Left ventricle myocardium inferior (tissue), 1 donor: ENCODE measurements around the gene WIPF2. TPM values are rescaled to one million over a fixed set of nuclear protein-coding genes. Genes with fewer than 3 reads are reported as not detected.
"Not testable (repeated sequence)": the region's sequence is repeated elsewhere in the genome, so short reads cannot be mapped to it uniquely, and the experiment has no call there.

Experiments
- DNase-seq: peaks from one replicate; pipeline ENCODE4 v3.0.0-alpha.2; 2020
- H3K27ac ChIP-seq: fragments of 200-600 bp; replicated peaks from 2 replicates; pipeline ENCODE4 v1.8.0; 2021
- H3K27me3 ChIP-seq: fragments of 200-600 bp; 2 replicates; pipeline ENCODE4 v1.8.0; 2021; ENCODE audit warnings: low read depth
- H3K36me3 ChIP-seq: fragments of 200-600 bp; 2 replicates; pipeline ENCODE4 v1.8.0; 2021
- H3K4me1 ChIP-seq: fragments of 200-600 bp; 2 replicates; pipeline ENCODE4 v1.8.0; 2021
- H3K4me3 ChIP-seq: fragments of 200-600 bp; 2 replicates; pipeline ENCODE4 v1.8.0; 2021; ENCODE audit warnings: mild to moderate bottlenecking, moderate library complexity
- H3K9me3 ChIP-seq: fragments of 200-600 bp; replicated peaks from 2 replicates; pipeline ENCODE4 v1.8.0; 2021
- intact Hi-C: fragments of 100-400 bp; cut with micrococcal nuclease; formaldehyde crosslinking; loops from one replicate; pipeline ENCODE4 v1.11.0; 2022
- total RNA-seq: library from RNA; stranded (reverse); fragmentation: NEBNext Ultra II Directional; extraction: Animal tissue kit (Norgen Biotek cat#: 25700); gene quantifications from one replicate; pipeline ENCODE4 v1.2.1, GENCODE V29; 2021
- TF ChIP-seq, protein P1 (sequence below): fragments of 200-600 bp; IDR thresholded peaks from 2 replicates; pipeline ENCODE4 v1.8.0; 2021; ENCODE audit warnings: antibody characterized with exemption, mild to moderate bottlenecking, borderline replicate concordance
- donor health status: DM: no; HTN: yes; CAD: no; lungs with severe emphysema.

Gene WIPF2
- total RNA-seq, 1 donor from 2014 or later: 12.5 TPM

DNA sequence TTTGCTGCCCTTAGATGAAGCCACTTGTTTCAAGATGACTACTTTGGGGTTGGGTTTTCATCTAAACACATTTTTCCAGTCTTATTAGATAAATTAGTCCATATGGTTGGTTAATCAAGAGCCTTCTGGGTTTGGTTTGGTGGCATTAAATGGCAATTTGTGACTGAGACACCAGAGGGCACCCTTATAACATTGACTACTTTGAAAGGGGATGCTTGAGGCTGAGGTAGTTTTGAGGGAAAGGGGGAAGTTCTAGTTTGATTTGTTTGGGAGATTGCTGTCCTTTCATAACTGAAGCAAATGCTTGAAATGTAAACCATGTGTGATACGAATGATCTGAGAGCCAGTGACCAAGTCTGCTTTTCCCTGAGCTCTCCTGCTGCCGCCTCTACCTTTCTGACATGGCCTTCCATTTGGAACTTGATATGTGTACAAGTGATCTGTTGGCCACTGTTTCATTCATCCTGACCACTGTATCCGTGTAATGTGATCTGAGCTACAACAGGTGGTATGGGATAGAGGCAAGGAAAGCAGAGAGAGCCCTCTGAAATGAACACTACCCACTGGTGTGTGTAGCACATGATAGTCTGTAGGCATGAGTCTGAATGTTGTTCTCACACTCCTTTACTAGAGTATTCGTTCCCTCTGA is 84.0 kb downstream of the WIPF2 start:
- Histone ChIP-seq H3K4me3 (no peak overlapping the region), H3K27me3 (no peaks in the 10 kb centered on the region), H3K9me3 (no peaks in the 10 kb centered on the region), H3K27ac (peak overlapping the region; percentile 25), H3K36me3 (no peaks in the 10 kb centered on the region), H3K4me1 (peaks cover 66% of the 10 kb centered on the region)
- TF ChIP-seq, protein P1, sequence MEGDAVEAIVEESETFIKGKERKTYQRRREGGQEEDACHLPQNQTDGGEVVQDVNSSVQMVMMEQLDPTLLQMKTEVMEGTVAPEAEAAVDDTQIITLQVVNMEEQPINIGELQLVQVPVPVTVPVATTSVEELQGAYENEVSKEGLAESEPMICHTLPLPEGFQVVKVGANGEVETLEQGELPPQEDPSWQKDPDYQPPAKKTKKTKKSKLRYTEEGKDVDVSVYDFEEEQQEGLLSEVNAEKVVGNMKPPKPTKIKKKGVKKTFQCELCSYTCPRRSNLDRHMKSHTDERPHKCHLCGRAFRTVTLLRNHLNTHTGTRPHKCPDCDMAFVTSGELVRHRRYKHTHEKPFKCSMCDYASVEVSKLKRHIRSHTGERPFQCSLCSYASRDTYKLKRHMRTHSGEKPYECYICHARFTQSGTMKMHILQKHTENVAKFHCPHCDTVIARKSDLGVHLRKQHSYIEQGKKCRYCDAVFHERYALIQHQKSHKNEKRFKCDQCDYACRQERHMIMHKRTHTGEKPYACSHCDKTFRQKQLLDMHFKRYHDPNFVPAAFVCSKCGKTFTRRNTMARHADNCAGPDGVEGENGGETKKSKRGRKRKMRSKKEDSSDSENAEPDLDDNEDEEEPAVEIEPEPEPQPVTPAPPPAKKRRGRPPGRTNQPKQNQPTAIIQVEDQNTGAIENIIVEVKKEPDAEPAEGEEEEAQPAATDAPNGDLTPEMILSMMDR: peak; percentile 82
- intact Hi-C loops: loop anchor here (5.0 kb wide), 1 partner anchor 49 kb away; no protein-coding TSS in a partner anchor
- no peak for DNase-seq

DNA sequence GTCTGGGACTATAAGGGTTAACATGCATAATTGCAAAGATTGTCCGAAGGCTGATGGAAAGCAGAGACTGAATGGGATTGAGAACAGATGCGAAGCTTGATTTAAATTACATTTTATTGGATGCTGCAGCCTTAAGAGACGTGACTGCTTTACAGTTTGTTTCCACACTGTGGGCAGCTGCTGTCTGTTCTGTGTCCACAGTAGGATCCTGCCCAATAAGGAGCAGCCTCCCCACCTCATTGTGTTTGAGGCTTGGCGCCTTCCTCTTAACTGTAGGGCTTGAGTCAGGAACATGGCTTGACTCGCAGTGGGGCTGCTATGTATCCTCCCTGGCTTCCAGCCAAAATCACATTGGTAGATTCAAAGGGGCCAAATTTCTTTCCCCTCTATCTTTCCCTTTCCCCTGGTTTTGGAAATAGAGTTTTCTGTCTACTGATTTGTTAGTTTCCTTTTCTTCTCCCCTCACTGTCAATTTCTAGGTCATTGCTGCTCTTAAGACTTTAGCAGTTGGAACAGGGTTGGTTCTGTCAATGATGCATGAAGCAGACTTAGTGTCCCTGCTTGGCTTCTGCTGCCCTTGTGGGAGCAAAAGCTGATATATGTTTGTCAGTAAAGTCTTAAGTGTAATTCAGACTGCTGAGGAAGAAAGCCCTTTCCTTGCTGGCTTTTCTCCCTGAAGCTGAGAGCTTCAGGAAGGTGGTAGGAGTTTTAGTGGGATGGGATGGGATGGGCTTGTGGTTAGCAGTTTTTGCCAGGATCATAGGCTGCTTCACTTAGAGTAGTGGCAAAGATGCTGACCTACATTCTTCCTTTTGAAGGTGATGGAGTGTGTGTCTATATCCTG is 84.8 kb downstream of the WIPF2 start:
- H3K9me3 ChIP-seq: no peaks in the 10 kb centered on the region
- H3K4me1 ChIP-seq: peaks cover 66% of the 10 kb centered on the region
- TF ChIP-seq, protein P1: no peak
- H3K36me3 ChIP-seq: no peaks in the 10 kb centered on the region
- H3K27me3 ChIP-seq: no peaks in the 10 kb centered on the region
- intact Hi-C loops: loop anchor here (5.0 kb wide), 1 partner anchor 48 kb away; no protein-coding TSS in a partner anchor
- peak overlapping the region; percentile 25 for H3K27ac ChIP-seq
- no peak overlapping the region for H3K4me3 ChIP-seq
- no peak for DNase-seq

DNA sequence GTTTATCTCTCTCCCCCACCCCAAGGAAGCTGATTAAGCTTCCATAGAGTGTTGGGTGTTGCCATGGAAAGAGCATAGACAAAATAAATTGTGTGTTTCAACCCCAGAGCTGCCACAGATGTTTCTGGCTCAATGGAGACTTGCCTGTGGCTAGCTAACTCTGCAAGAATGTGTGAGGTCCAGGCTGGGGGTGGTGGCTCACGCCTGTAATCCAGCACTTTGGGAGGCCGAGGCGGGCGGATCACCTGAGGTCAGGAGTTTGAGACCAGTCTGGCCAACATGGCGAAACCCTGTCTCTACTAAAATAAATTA is 85.4 kb downstream of the WIPF2 start:
- not testable (repeated sequence) for DNase-seq, H3K27me3 ChIP-seq, H3K4me3 ChIP-seq, H3K36me3 ChIP-seq, H3K9me3 ChIP-seq
- Histone ChIP-seq H3K4me1 (peaks cover 66% of the 10 kb centered on the region), H3K27ac (peak overlapping the region; percentile 25)
- intact Hi-C loops: loop anchor here (5.0 kb wide), 1 partner anchor 48 kb away; no protein-coding TSS in a partner anchor

DNA sequence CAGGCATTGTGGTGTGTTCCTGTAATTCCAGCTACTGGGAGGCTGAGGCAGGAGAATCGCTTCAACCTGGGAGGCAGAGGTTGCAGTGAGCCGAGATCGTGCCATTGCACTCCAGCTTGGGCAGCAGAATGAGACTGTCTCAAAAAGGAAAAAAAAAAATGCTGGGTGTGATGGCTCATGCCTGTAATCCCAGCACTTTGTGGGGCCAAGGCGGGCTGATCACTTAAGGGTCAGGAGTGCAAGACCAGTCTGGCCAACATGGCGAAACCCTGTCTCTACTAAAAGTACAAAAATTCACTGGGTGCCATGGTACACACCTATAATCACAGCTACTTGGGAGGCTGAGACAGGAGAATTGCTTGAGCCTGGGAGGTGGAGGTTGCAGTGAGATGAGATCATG is 85.8 kb downstream of the WIPF2 start:
- H3K9me3 ChIP-seq, H3K36me3 ChIP-seq, H3K4me3 ChIP-seq, H3K27me3 ChIP-seq, DNase-seq: not testable (repeated sequence)
- intact Hi-C loops: loop anchor here (5.0 kb wide), 1 partner anchor 47 kb away; no protein-coding TSS in a partner anchor
- Histone ChIP-seq H3K4me1 (peaks cover 66% of the 10 kb centered on the region), H3K27ac (peak overlapping the region; percentile 25)

DNA sequence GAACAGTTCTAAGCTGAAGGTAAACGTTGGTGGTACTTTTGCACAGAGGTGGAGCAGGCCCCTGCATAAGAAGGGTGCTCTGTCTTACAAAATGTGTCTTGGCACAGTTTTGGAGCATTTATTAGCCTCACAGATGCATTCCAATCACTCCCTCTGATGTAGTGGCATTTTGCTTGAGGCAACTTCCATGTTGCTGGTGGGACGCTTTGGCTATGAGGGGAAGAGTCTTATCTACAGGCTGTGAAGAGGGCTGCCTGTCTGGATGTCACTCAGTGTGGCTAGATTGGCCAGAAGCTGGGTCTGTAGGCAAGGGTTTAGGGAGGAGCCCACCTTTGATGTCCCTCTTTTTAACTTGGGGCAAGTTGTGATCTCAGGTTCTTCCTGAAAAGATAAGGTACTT is 87.3 kb downstream of the WIPF2 start:
- intact Hi-C loops: no loop called here
- no peak for DNase-seq
- Histone ChIP-seq H3K4me3 (no peak overlapping the region), H3K27me3 (no peaks in the 10 kb centered on the region), H3K9me3 (no peaks in the 10 kb centered on the region), H3K27ac (peak overlapping the region; percentile 56), H3K36me3 (no peaks in the 10 kb centered on the region), H3K4me1 (peaks cover 76% of the 10 kb centered on the region)
- TF ChIP-seq, protein P1: no peak

DNA sequence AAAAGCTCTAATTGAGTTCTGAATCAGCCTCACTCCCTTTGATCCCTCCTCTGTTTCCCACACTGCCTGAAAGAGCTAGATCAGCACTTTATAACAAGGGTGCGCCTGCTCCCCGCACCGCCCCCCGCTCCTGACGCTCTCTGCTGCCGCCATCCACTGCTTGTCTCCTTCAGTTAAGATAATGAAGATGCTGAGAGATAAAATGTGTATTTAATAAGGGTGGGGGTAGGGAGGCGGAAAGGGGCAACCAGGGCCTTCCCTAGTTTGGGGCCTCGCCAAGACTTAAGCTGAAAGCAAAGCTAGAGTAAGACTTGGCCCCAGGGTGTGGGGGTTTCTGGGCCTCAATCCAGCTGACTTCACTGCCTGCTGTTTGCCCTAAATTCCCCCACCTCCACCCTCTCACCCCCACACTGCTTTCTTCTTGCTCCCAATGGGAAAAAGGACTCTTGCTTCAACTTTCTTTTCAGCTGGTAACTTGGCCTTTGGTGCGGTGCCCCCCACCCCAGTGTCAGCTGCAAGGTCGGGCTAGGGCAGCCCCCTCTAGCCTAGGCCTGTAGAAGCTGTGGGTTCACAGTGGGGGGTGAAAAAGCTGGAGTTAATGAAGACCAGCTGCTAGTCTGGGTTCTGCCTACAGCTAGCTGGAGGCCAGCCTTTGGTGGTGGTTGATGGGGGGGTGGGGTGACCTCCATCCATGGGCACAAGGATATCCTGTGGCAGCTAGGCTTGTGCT is 88.1 kb downstream of the WIPF2 start:
- no peak for DNase-seq
- H3K4me3 ChIP-seq: no peak overlapping the region
- no peaks in the 10 kb centered on the region for H3K36me3 ChIP-seq
- H3K27ac ChIP-seq: peak overlapping the region; percentile 56
- TF ChIP-seq, protein P1: no peak
- intact Hi-C loops: no loop called here
- H3K9me3 ChIP-seq: no peaks in the 10 kb centered on the region
- H3K27me3 ChIP-seq: no peaks in the 10 kb centered on the region
- peaks cover 83% of the 10 kb centered on the region for H3K4me1 ChIP-seq
